Measurements from ENCODE around the gene CLIC4.

DNA sequence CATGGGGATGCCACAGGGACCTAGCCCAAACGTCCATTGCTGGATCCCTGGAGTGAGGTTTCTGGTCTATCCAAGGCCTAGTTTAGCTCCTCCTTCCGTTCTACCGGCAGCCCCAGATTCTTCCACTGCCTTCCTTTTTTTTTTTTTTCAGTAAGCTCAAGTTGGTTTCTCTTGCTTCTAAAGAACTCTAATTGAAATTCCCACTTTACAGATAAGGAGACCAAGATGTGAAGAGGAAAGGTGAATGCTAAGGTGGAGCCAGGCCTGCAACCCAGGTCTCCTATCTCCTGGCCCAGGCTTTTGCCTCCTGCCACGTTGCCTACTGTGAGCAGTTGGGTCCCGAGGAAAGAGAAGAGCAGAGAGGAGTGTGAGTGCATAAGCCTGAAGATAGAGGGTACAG is 31.5 kb upstream of the CLIC4 start:
- TF ChIP-seq, protein P1, sequence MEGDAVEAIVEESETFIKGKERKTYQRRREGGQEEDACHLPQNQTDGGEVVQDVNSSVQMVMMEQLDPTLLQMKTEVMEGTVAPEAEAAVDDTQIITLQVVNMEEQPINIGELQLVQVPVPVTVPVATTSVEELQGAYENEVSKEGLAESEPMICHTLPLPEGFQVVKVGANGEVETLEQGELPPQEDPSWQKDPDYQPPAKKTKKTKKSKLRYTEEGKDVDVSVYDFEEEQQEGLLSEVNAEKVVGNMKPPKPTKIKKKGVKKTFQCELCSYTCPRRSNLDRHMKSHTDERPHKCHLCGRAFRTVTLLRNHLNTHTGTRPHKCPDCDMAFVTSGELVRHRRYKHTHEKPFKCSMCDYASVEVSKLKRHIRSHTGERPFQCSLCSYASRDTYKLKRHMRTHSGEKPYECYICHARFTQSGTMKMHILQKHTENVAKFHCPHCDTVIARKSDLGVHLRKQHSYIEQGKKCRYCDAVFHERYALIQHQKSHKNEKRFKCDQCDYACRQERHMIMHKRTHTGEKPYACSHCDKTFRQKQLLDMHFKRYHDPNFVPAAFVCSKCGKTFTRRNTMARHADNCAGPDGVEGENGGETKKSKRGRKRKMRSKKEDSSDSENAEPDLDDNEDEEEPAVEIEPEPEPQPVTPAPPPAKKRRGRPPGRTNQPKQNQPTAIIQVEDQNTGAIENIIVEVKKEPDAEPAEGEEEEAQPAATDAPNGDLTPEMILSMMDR (IDR thresholded peaks at IDR 0.05; ENCODE audit: control extremely low read depth in 1 of 3, insufficient read depth in 1 of 3, low read depth in 1 of 3, low read length in 3 of 3), result no peak
- TF ChIP-seq EZH2 (IDR thresholded peaks at IDR 0.05; ENCODE audit: low read depth, low read length, severe bottlenecking) (no peak), EGR1 (IDR thresholded peaks at IDR 0.05; ENCODE audit: borderline replicate concordance, low read depth, low read length) (no peak)
- TF ChIP-seq, protein P2, sequence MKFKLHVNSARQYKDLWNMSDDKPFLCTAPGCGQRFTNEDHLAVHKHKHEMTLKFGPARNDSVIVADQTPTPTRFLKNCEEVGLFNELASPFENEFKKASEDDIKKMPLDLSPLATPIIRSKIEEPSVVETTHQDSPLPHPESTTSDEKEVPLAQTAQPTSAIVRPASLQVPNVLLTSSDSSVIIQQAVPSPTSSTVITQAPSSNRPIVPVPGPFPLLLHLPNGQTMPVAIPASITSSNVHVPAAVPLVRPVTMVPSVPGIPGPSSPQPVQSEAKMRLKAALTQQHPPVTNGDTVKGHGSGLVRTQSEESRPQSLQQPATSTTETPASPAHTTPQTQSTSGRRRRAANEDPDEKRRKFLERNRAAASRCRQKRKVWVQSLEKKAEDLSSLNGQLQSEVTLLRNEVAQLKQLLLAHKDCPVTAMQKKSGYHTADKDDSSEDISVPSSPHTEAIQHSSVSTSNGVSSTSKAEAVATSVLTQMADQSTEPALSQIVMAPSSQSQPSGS (IDR thresholded peaks at IDR 0.05; ENCODE audit: low read length), result no peak
